K562 (cell line): ENCODE results near the gene SETDB2. TPM values are rescaled to one million over a fixed set of nuclear protein-coding genes. Genes with fewer than 3 reads are reported as not detected.

ENCODE experiments used
- ATAC-seq: fragments of 200-7000 bp; cut with Tn5 transposase; 3 replicates; pipeline ENCODE4 v1.9.1; 2020; ENCODE audit warnings: moderate library complexity
- BruUV-seq: library from RNA; stranded (reverse); fragments of 400-500 nt; replicated peaks from 2 replicates; lab custom pipeline; 2021; lab: Mats Ljungman, UMichigan
- CTCF ChIA-PET: fragments of 300-600 bp; formaldehyde crosslinking; extraction: SDS; loops from one replicate; lab custom pipeline; 2021; ENCODE audit warnings: low intra/inter-chr PET ratio; lab: Yijun Ruan, JAX
- POLR2A ChIA-PET: fragments of 300-600, 350-650 bp; sonication (Branson Sonifier 250); formaldehyde crosslinking; extraction: SDS; loops from one replicate; lab custom pipeline; 2021; ENCODE audit warnings: antibody characterized with exemption, inconsistent platforms; lab: Yijun Ruan, JAX
- DNase-seq, 4 experiments: peaks; one replicate each; pipeline versions ENCODE4 v3.0.0 to v3.0.0-alpha.2; 2011 to 2018; ENCODE audit warnings: low spot score in 3 of 4, mixed read lengths in 3 of 4; ENCODE audit errors: extremely low read depth in 1 of 4
- FAIRE-seq: peaks from 2 replicates; lab custom pipeline; 2011; peaks lifted over from hg19 to GRCh38; lab: Jason Lieb, UNC
- H2AFZ ChIP-seq: 2 replicates; pipeline ENCODE4 v1.6.0; 2011; ENCODE audit warnings: low read depth, low read length, control low read depth, inconsistent platforms
- H3K27ac ChIP-seq: fragments of 200-600 bp; 3 replicates; pipeline ENCODE4 v1.8.0; 2011; ENCODE audit warnings: low read depth, mild to moderate bottlenecking, control low read depth, inconsistent platforms, low read length, moderate library complexity, mixed read lengths; ENCODE audit errors: extremely low read depth
- H3K27me3 ChIP-seq, 2 experiments: fragments of 300-600 bp in 1 of 2; 2 replicates in 1 of 2; 3 replicates in 1 of 2; pipeline versions ENCODE4 v1.6.0 to v1.8.0; 2011; ENCODE audit warnings: inconsistent platforms in 2 of 2, low read length in 2 of 2, mild to moderate bottlenecking in 1 of 2, mixed read lengths in 1 of 2, moderate library complexity in 1 of 2; ENCODE audit not compliant: control insufficient read depth in 2 of 2, insufficient read depth in 2 of 2
- H3K36me3 ChIP-seq: fragments of 300-600 bp; 3 replicates; pipeline ENCODE4 v1.8.0; 2011; ENCODE audit warnings: mild to moderate bottlenecking, low read length, inconsistent platforms; ENCODE audit not compliant: control insufficient read depth, insufficient read depth
- H3K4me1 ChIP-seq, 2 experiments: fragments of 200-600 bp in 1 of 2; replicated peaks in 1 of 2; 2 replicates in 1 of 2; 3 replicates in 1 of 2; pipeline versions ENCODE4 v1.5.1 to v1.8.0; 2011; ENCODE audit warnings: inconsistent platforms in 2 of 2, low read length in 2 of 2, mild to moderate bottlenecking in 1 of 2, mixed read lengths in 1 of 2, moderate library complexity in 1 of 2; ENCODE audit not compliant: control insufficient read depth in 2 of 2, insufficient read depth in 2 of 2
- H3K4me2 ChIP-seq: 2 replicates; pipeline ENCODE4 v1.6.1; 2011; ENCODE audit warnings: low read length, control low read depth, inconsistent platforms, mixed read lengths; ENCODE audit not compliant: insufficient read depth
- H3K4me3 ChIP-seq: fragments of 200-600 bp; sonication (generic), shearing (Covaris generic); 2 replicates; pipeline ENCODE4 v1.5.1; 2016; ENCODE audit warnings: control low read depth, inconsistent platforms
- H3K79me2 ChIP-seq: fragments of 200-600 bp; 3 replicates; pipeline ENCODE4 v1.8.0; 2011; ENCODE audit warnings: low read length, inconsistent platforms; ENCODE audit not compliant: control insufficient read depth, insufficient read depth
- H3K9ac ChIP-seq, 2 experiments: 2 replicates each; pipeline versions ENCODE4 v1.6.0 to v1.6.1; 2011; ENCODE audit warnings: low read depth in 2 of 2, low read length in 2 of 2, control low read depth in 1 of 2, inconsistent platforms in 1 of 2, mild to moderate bottlenecking in 1 of 2, mixed read lengths in 1 of 2; ENCODE audit not compliant: insufficient read depth in 1 of 2
- H3K9me1 ChIP-seq: one replicate; pipeline ENCODE4 v1.6.0; 2011; ENCODE audit warnings: inconsistent platforms, mild to moderate bottlenecking, low read length, moderate library complexity; ENCODE audit not compliant: control insufficient read depth, insufficient read depth
- H3K9me3 ChIP-seq: replicated peaks from 2 replicates; pipeline ENCODE4 v1.5.1; 2011; ENCODE audit warnings: low read depth, low read length, inconsistent platforms; ENCODE audit not compliant: control insufficient read depth, insufficient read depth
- H4K20me1 ChIP-seq: replicated peaks from 2 replicates; pipeline ENCODE4 v1.6.1; 2011; ENCODE audit warnings: low read length, inconsistent platforms, mixed read lengths; ENCODE audit not compliant: control insufficient read depth, insufficient read depth
- CCAR2 ChIP-seq: fragments of 200-400 bp; formaldehyde crosslinking; IDR thresholded peaks from 2 replicates; pipeline ENCODE4 v1.6.1; 2017; ENCODE audit warnings: mild to moderate bottlenecking, low read depth, low read length
- DIDO1 ChIP-seq: fragments of 450-650 bp; IDR thresholded peaks from 2 replicates; pipeline ENCODE4 v1.6.1; 2016; ENCODE audit warnings: low read depth, missing biosample characterization, missing genetic modification characterization
- NFIX ChIP-seq: fragments of 250-450 bp; sonication (Bioruptor Pico); IDR thresholded peaks from 2 replicates; pipeline ENCODE4 v1.4.0; 2020; ENCODE audit warnings: low read depth, mild to moderate bottlenecking, moderate library complexity
- RFX7 ChIP-seq: fragments of 250-450 bp; sonication (Bioruptor Pico); IDR thresholded peaks from 2 replicates; pipeline ENCODE4 v1.5.1; 2021; ENCODE audit warnings: mild to moderate bottlenecking
- SMC3 ChIP-seq: conservative IDR thresholded peaks from 2 replicates; pipeline ENCODE4 v1.6.1; 2011; ENCODE audit warnings: low read depth, low read length, improper control_type of control experiment; ENCODE audit not compliant: insufficient read depth
- ZNF311 ChIP-seq: fragments of 250-450 bp; sonication (Bioruptor Pico); IDR thresholded peaks from 2 replicates; pipeline ENCODE4 v1.4.0; 2020; ENCODE audit warnings: mild to moderate bottlenecking, moderate library complexity
- WGBS: fragments of 100-300 bp; shearing (Covaris generic); methylation state at CpG from one replicate; pipeline ENCODE4 v1.1.6; 2016; ENCODE audit warnings: low coverage, mixed read lengths; ENCODE audit not compliant: insufficient coverage; ENCODE audit errors: missing lambda C conversion rate; 5-methylcytosine and 5-hydroxymethylcytosine counted together
- in situ Hi-C: fragments of 300-500 bp; cut with MboI; formaldehyde crosslinking; loops from 4 replicates; pipeline ENCODE4 v1.15.0; 2018; ENCODE audit warnings: inconsistent platforms, mixed read lengths
- intact Hi-C: fragments of 100-400 bp; cut with micrococcal nuclease; formaldehyde crosslinking; loops from 2 replicates; pipeline ENCODE4 v1.14.2; 2022
- polyA plus RNA-seq, 8 experiments: library from polyadenylated mRNA; depleted of rRNA in 4 of 8; stranded (reverse) in 5 of 8; unstranded in 3 of 8; fragments of >200 nt; fragmentation: Nextera tagmentation in 2 of 8; fragmentation: Illumina TruSeq in 1 of 8; extraction: Ambion mirVana in 2 of 8; extraction: Trizol in 1 of 8; gene quantifications; 2 replicates each; pipeline versions ENCODE4 v1.2.1 to v1.2.3, GENCODE V29; 2011 to 2014; ENCODE audit warnings: inconsistent platforms in 1 of 8, missing spikeins in 1 of 8
- total RNA-seq, 7 experiments: library from RNA; depleted of rRNA in 6 of 7; stranded (reverse); fragments of >200 nt in 6 of 7; fragmentation: Illumina TruSeq in 2 of 7; extraction: Trizol in 2 of 7; gene quantifications; 2 replicates each; pipeline versions ENCODE4 v1.2.1 to v1.2.3, GENCODE V29; 2011 to 2021; ENCODE audit warnings: low replicate concordance in 1 of 7
- TF ChIP-seq, protein P1 (sequence below): fragments of 250-450 bp; sonication (Bioruptor Pico); IDR thresholded peaks from 2 replicates; pipeline ENCODE4 v1.5.0; 2021

Gene SETDB2
- total and polyA plus RNA-seq, 9 of the 15 experiments (the other 6 are each of a cell fraction or from before 2014, with no cell fraction given): 1.0 to 9.0 (median 6.1) TPM

DNA sequence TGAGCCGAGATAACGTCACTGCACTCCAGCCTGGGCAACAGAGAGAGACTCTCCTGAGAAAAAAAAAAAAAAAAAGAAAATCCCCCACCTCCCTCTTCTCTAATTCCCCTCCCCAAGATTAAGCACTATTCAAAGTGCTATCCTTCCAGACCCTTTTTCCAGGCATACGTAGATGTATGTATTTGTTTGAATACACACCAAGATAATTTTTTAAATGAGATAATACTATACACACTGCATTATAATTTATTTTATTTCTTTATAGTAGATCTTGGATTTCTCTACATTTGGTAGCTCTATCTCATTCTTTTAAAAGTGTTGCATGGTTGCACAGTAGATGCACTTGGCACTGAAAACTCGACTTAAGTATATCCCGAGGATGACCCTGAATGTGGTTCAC, 32.7 kb upstream of the SETDB2 start:
- Histone ChIP-seq H3K79me2 (no peaks in the 10 kb centered on the region), H3K27ac (no peak overlapping the region), H3K9ac (no peak overlapping the region), H3K36me3 (no peaks in the 10 kb centered on the region), H3K4me3 (no peak overlapping the region), H3K9me3 (no peaks in the 10 kb centered on the region), H3K27me3 (no peaks in the 10 kb centered on the region), H3K4me2 (no peak overlapping the region), H3K4me1 (no peaks in the 10 kb centered on the region), H4K20me1 (no peaks in the 10 kb centered on the region), H2AFZ (no peak overlapping the region), H3K9me1 (no peaks in the 10 kb centered on the region)
- WGBS: 34% methylated on average over 3 of the region's 5 CpGs
- FAIRE-seq (no peak), DNase-seq (no peak), ATAC-seq (no peak)
- TF ChIP-seq, protein P1, sequence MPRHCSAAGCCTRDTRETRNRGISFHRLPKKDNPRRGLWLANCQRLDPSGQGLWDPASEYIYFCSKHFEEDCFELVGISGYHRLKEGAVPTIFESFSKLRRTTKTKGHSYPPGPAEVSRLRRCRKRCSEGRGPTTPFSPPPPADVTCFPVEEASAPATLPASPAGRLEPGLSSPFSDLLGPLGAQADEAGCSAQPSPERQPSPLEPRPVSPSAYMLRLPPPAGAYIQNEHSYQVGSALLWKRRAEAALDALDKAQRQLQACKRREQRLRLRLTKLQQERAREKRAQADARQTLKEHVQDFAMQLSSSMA: no peak
- no peak for TF ChIP-seq ZNF311 (CRISPR knock-in tag)
- TF ChIP-seq RFX7 (CRISPR knock-in tag): no peak
- no peak for TF ChIP-seq CCAR2
- TF ChIP-seq DIDO1 (tag): no peak
- BruUV-seq: no TSS peak
- intact Hi-C loops: loop anchor here (10.0 kb wide), 1 partner anchor 67 kb away; no protein-coding TSS in a partner anchor
- ChIA-PET CTCF (no interaction called here), POLR2A (interaction anchor here (0.6 to 1.1 kb wide), 2 partner anchors 14 to 19 kb away, joined by 3 read pairs; no protein-coding TSS in a partner anchor)
- in situ Hi-C loops: no loop called here

DNA sequence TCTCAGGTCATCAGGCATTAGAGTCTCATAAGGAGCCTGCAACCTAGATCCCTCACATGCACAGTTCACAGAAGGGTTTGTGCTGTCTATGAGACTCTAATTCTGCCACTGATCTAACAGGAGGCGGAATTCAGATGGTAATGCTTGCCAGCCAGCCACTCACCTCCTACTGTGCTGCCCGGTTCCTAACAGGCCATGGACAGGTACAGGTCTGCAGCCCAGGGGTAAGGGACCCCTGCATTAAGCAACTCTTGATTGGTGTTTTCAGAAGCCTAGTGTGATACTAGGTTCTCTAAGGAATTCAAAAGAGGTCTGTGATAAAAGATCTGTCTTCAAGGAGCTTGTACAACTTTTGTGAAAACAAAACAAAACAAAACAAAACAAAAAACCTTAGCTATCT, 31.3 kb upstream of the SETDB2 start:
- FAIRE-seq (no peak), DNase-seq (no peak), ATAC-seq (no peak)
- ChIA-PET POLR2A (no interaction called here), CTCF (no interaction called here)
- H3K27ac ChIP-seq: no peak overlapping the region
- H3K9me3 ChIP-seq: no peaks in the 10 kb centered on the region
- no TSS peak for BruUV-seq
- H2AFZ ChIP-seq: no peak overlapping the region
- 71% methylated on average over 2 of the region's 2 CpGs for WGBS
- H3K36me3 ChIP-seq: no peaks in the 10 kb centered on the region
- no peaks in the 10 kb centered on the region for H3K27me3 ChIP-seq
- in situ Hi-C loops: no loop called here
- intact Hi-C loops: loop anchor here (10.0 kb wide), 1 partner anchor 68 kb away; no protein-coding TSS in a partner anchor
- H3K9ac ChIP-seq: no peak overlapping the region
- no peaks in the 10 kb centered on the region for H3K4me1 ChIP-seq
- no peak overlapping the region for H3K4me2 ChIP-seq
- H3K4me3 ChIP-seq: no peak overlapping the region
- no peaks in the 10 kb centered on the region for H3K9me1 ChIP-seq
- H4K20me1 ChIP-seq: no peaks in the 10 kb centered on the region
- no peaks in the 10 kb centered on the region for H3K79me2 ChIP-seq
- TF ChIP-seq SMC3 (no peak), NFIX (CRISPR knock-in tag) (no peak)
